Right lobe of liver (tissue), 6 donors: ENCODE data around the gene MFSD12. TPM values are rescaled to one million over a fixed set of nuclear protein-coding genes. Genes with fewer than 3 reads are reported as not detected.

Experiments
- ATAC-seq, 4 donors: fragments of 200-7000 bp; cut with Tn5 transposase; one replicate each; pipeline ENCODE4 v1.9.1; 2020; ENCODE audit warnings: mild to moderate bottlenecking in 4 of 4, moderate library complexity in 4 of 4
- DNase-seq, 3 donors: peaks; one replicate each; pipeline ENCODE4 v3.0.0-alpha.2; 2020
- H3K27ac ChIP-seq, 3 donors: fragments of 200-600 bp; one replicate each; pipeline ENCODE4 v1.8.0; 2022
- H3K27me3 ChIP-seq, 2 donors: fragments of 200-600 bp; one replicate each; pipeline ENCODE4 v1.8.0; 2022
- H3K36me3 ChIP-seq, 4 donors: fragments of 200-600 bp; sonication (generic) in 1 of 4; one replicate each; pipeline versions ENCODE4 v1.5.1 to v1.8.0; 2017 to 2022; ENCODE audit warnings: control low read depth in 1 of 4
- H3K4me1 ChIP-seq, 4 donors: fragments of 200-600 bp; sonication (generic) in 1 of 4; one replicate each; pipeline versions ENCODE4 v1.5.1 to v1.8.0; 2017 to 2022; ENCODE audit warnings: control low read depth in 1 of 4
- H3K4me3 ChIP-seq, 3 donors: fragments of 200-600 bp; one replicate each; pipeline ENCODE4 v1.8.0; 2022
- H3K9me3 ChIP-seq, 4 donors: fragments of 200-600 bp; sonication (generic) in 1 of 4; one replicate each; pipeline versions ENCODE4 v1.5.1 to v1.8.0; 2017 to 2022; ENCODE audit warnings: control low read depth in 1 of 4
- POLR2A ChIP-seq: fragments of 450-650 bp; IDR thresholded peaks from one replicate; pipeline ENCODE4 v1.6.1; 2017; ENCODE audit warnings: antibody characterized with exemption, mild to moderate bottlenecking
- WGBS: methylation state at CpG from one replicate; pipeline ENCODE4 v1.1.6; 2018; ENCODE audit warnings: low coverage, low lambda C conversion rate; ENCODE audit not compliant: insufficient coverage; ENCODE audit errors: missing lambda C conversion rate; 5-methylcytosine and 5-hydroxymethylcytosine counted together
- intact Hi-C, 2 donors: fragments of 100-400 bp; cut with DNase I; formaldehyde crosslinking; loops; one replicate each; pipeline versions ENCODE4 v1.11.2 to v1.14.1; 2022
- total RNA-seq, 6 experiments: library from RNA; depleted of rRNA in 2 of 6; stranded (reverse); fragments of >200 nt in 2 of 6; fragmentation: NEBNext Ultra II Directional in 3 of 6; extraction: Animal tissue kit (Norgen Biotek cat#: 25700) in 3 of 6; gene quantifications; one replicate each; pipeline versions ENCODE4 v1.1.0 to v1.2.4, GENCODE V29; 2016 to 2023
- TF ChIP-seq, protein P1 (sequence below), 4 donors: fragments of 200-600 bp in 3 of 4; fragments of 450-650 bp in 1 of 4; IDR thresholded peaks; one replicate each; pipeline versions ENCODE4 v1.5.1 to v1.8.0; 2016 to 2022; ENCODE audit warnings: antibody characterized with exemption in 4 of 4, mild to moderate bottlenecking in 2 of 4
- donor health status: DM: no; HTN: yes; CAD: no.
- donor health status: DM: no; HTN: no; CAD: no.
- donor health status: DM: no; HTN: no; CAD: no.
- donor health status: DM: no; HTN: yes; CAD: no.
- donor health status: DM: no; HTN: yes; CAD: no.

Gene MFSD12
- total RNA-seq, 6 experiments from 2014 or later = 23.8 to 114 (median 31.5) TPM

DNA sequence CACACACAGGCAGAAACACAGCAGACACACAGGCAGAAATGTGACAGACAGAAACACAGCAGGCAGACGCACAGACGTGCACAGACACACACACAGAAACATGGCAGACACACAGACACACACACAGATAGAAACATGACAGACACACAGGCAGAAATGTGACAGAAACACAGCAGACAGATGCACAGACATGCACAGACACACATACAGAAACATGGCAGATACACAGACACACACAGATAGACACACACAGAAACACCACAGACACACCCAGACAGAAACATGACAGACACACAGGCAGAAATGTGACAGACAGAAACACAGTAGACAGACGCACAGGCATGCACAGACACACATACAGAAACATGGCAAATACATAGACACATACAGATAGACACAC, 48.0 kb upstream of the MFSD12 start:
- no peaks in the 10 kb centered on the region for H3K27me3 ChIP-seq
- ATAC-seq (no peak), DNase-seq (no peak)
- peak overlapping the region in 1 of 3 donors; percentile 31 for H3K27ac ChIP-seq
- H3K36me3 ChIP-seq = no peaks in the 10 kb centered on the region
- H3K4me1 ChIP-seq = peaks cover 0 to 11% (median 0%) of the 10 kb centered on the region in 4 donors
- H3K9me3 ChIP-seq = no peaks in the 10 kb centered on the region
- intact Hi-C loops = no loop called here
- TF ChIP-seq POLR2A = no peak
- TF ChIP-seq, protein P1, sequence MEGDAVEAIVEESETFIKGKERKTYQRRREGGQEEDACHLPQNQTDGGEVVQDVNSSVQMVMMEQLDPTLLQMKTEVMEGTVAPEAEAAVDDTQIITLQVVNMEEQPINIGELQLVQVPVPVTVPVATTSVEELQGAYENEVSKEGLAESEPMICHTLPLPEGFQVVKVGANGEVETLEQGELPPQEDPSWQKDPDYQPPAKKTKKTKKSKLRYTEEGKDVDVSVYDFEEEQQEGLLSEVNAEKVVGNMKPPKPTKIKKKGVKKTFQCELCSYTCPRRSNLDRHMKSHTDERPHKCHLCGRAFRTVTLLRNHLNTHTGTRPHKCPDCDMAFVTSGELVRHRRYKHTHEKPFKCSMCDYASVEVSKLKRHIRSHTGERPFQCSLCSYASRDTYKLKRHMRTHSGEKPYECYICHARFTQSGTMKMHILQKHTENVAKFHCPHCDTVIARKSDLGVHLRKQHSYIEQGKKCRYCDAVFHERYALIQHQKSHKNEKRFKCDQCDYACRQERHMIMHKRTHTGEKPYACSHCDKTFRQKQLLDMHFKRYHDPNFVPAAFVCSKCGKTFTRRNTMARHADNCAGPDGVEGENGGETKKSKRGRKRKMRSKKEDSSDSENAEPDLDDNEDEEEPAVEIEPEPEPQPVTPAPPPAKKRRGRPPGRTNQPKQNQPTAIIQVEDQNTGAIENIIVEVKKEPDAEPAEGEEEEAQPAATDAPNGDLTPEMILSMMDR (IDR thresholded peaks at IDR 0.05) = no peak
- H3K4me3 ChIP-seq = peak overlapping the region; percentile 7 to 42 (median 26)
- 57% methylated on average over 3 of the region's 3 CpGs for WGBS

DNA sequence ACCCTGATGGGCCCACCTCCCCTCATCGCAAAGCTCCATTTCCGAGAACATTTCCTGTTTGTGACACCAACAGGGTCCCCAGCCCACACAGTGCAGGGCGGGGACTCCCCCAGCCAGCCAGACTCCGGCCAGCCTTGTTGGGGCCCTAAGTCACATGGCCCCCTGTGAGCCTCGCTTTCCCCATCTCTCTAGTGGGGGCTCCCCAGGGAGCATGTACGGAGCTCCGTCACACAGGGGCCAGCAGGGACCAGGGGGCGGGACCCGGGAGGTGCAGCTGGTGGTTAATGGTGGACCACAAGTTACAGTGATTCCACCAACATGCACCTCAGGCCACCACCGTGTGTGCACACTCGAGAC, 47.6 kb upstream of the MFSD12 start:
- DNase-seq = no peak
- TF ChIP-seq, protein P1 (IDR thresholded peaks at IDR 0.05) = no peak
- TF ChIP-seq POLR2A = no peak
- intact Hi-C loops = no loop called here
- Histone ChIP-seq H3K36me3 (no peaks in the 10 kb centered on the region), H3K27ac (peak overlapping the region in 2 of 3 donors; percentile 10 to 31), H3K27me3 (no peaks in the 10 kb centered on the region), H3K9me3 (no peaks in the 10 kb centered on the region), H3K4me1 (peaks cover 0 to 11% (median 0%) of the 10 kb centered on the region in 4 donors), H3K4me3 (peak overlapping the region; percentile 7 to 29 (median 7))
- no peak for ATAC-seq
- WGBS = 45% methylated on average over 5 of the region's 11 CpGs

GRCh38 chr19:3604227-3604986, 47.0 kb upstream of the MFSD12 start:
- ATAC-seq (no peak), DNase-seq (no peak)
- WGBS = 51% methylated on average over 7 of the region's 27 CpGs
- peak overlapping the region in 2 of 3 donors; percentile 10 to 47 for H3K27ac ChIP-seq
- no peaks in the 10 kb centered on the region for H3K36me3 ChIP-seq
- H3K4me3 ChIP-seq = peak overlapping the region; percentile 7 to 29 (median 7)
- peaks cover 0 to 11% (median 0%) of the 10 kb centered on the region in 4 donors for H3K4me1 ChIP-seq
- TF ChIP-seq, protein P1 (IDR thresholded peaks at IDR 0.05) = no peak
- TF ChIP-seq POLR2A = no peak
- no peaks in the 10 kb centered on the region for H3K27me3 ChIP-seq
- intact Hi-C loops = no loop called here
- no peaks in the 10 kb centered on the region for H3K9me3 ChIP-seq

GRCh38 chr19:3603121-3603811, 45.9 kb upstream of the MFSD12 start:
- Histone ChIP-seq H3K4me3 (no peak overlapping the region), H3K4me1 (peaks cover 0 to 11% (median 0%) of the 10 kb centered on the region in 4 donors), H3K36me3 (no peaks in the 10 kb centered on the region), H3K27ac (peak overlapping the region; percentile 26 to 49 (median 47)), H3K9me3 (no peaks in the 10 kb centered on the region), H3K27me3 (no peaks in the 10 kb centered on the region)
- intact Hi-C loops = no loop called here
- TF ChIP-seq, protein P1 (IDR thresholded peaks at IDR 0.05) = no peak
- no peak for TF ChIP-seq POLR2A
- DNase-seq = peak in 1 of 3 donors; percentile 53
- peak in 2 of 4 donors; percentile 30 to 31 for ATAC-seq
- WGBS = 63% methylated on average over 10 of the region's 23 CpGs
